SKM-1 (cell line): Measurements from ENCODE around the gene ADAT3.
"Not testable (repeated sequence)": the region's sequence is repeated elsewhere in the genome, so short reads cannot be mapped to it uniquely, and the experiment has no call there.

ENCODE experiments used
- DNase-seq: peaks from one replicate; lab custom pipeline; 2025; ENCODE audit not compliant: unreplicated experiment; lab: John Stamatoyannopoulos, UW

Gene ADAT3

DNA sequence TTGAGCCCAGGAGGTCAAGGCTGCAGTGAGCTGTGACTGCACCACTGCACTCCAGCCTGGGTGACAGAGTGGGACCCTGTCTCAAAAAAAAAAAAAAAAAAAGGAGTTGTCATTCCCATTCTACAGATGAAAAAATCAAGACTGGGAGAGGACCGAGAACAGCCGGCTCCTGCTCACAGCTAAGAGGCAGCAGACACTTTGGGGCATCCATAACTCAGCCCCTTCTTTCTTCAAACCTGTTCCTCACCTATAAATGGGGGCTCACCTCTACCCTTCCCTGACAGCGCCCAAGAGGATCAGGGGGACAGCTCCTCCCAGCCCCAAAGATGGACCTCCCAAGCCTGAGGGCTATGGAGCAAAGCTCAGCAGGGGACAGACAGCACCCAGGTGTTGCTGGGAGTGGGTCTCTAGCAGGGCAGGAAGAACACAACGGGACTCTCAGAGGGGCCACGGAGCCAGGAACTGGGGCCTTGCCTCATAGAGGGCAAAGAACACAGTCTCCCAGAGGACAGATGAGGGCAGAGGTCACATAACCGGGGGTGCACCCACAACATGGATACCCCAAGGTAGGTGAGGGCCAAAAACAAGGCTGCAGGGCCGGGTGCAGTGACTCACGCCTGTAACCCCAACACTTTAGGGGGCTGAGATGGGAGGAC lies 38.4 kb upstream of the ADAT3 start:
- DNase-seq, result no peak

DNA sequence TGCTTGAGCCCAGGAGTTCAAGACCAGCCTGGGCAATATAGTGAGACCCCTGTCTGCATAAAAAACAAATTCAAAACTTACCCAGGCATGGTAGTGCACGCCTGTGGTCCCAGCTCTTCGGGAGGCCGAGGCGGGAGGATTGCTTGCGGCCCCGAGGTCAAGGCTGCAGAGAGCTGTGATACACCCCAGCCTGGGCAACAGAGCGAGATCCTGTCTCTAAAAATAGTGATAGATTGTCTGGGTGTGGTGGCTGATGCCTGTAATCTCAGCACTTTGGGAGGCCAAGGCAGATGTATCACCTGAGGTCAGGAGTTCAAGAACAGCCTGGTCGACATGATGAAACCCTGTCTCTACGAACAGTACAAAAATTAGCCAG lies 37.9 kb upstream of the ADAT3 start:
- DNase-seq, result no peak

DNA sequence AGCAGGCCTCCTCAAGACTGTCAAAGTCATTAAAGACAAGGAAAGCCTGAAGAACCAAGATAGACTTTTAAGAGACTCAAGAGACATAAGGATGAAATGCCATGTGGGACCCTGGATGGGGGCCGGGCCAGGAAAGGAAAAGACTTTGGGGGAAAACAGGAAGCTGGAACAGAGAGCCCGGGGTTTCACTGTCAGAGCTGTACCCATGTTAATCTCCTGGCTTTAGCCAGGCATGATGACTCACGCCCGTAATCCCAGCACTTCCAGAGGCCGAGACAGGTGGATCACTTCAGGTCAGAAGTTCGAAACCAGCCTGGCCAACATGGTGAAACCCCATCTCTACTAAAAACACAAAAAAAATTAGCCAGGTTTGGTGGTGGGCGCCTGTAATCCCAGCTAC lies 36.2 kb upstream of the ADAT3 start:
- no peak for DNase-seq

DNA sequence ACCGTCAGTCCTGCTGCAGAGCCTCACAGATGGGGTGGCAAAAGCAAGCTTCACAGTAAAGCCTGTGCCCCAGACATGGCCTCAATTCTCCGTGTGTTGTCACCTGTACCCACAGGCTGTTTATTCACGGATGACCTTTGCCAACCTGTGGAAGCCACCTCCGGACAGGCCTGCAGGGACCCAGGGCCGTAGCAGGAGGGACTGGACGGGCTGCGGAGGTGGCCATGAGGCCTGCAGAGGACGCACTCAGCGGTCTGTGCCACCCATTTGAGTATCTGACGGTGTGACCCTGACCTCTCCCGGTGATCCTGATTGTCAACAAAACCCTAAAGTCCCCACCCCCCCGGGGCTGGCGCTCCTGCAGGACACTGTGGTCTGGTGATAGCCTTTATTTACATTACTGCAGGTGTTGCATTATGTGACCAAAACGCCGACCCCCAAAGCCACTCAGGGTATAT lies 34.0 kb upstream of the ADAT3 start:
- DNase-seq, result no peak

DNA sequence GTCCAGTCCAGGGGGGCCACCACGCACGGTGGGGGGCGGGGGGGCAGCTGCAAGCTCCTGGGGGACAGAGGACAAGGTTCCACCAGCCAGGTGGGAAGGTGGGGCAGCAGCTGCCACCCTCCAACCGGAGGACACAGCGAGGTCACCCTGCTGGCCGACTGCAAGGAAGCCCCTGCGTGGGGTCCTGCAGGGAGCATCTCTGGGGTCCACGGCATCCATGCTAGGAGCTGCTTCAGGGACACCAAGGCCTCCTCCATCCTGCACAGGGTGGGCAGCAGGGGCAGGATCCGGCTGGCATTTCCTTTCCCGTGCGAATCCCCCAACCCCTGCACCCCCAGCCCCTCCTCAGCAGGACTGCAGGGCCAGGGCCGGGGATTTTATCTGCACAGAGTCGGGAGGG lies 33.6 kb upstream of the ADAT3 start:
- no peak for DNase-seq

DNA sequence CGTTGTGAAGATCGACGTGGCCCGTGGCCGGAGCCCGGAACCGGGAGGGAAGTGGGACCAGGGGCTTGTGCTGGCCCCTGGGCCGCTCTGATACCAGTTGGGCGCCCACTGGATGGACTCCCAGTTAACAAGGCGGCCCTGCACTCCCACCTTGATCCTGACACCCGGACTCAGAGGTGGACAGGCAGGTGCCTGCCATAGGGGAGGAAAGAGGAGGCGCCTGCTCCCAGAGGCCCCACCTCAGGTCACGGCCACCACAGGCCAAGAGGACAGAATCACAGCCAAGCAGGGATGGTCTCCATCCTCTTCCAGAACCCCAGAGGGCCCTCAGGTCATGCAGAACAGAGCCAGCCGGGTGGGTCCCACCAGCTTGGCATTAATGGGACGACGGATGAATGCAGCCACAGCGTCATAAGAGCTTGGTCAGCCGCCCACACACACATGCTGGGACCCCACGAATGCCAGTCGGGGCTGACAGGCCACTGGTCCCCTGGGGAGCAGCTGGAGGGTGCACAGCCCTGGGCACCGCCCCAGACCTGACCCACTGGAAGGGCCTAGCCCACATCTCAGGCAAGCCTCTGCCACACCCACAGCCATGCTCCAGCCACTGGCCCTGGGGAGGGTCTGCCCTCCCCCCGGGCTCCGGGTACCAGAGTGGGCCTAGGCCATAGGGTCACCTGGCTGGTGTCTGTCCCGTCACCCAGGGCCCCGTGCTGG lies 32.2 kb upstream of the ADAT3 start:
- DNase-seq, result no peak

DNA sequence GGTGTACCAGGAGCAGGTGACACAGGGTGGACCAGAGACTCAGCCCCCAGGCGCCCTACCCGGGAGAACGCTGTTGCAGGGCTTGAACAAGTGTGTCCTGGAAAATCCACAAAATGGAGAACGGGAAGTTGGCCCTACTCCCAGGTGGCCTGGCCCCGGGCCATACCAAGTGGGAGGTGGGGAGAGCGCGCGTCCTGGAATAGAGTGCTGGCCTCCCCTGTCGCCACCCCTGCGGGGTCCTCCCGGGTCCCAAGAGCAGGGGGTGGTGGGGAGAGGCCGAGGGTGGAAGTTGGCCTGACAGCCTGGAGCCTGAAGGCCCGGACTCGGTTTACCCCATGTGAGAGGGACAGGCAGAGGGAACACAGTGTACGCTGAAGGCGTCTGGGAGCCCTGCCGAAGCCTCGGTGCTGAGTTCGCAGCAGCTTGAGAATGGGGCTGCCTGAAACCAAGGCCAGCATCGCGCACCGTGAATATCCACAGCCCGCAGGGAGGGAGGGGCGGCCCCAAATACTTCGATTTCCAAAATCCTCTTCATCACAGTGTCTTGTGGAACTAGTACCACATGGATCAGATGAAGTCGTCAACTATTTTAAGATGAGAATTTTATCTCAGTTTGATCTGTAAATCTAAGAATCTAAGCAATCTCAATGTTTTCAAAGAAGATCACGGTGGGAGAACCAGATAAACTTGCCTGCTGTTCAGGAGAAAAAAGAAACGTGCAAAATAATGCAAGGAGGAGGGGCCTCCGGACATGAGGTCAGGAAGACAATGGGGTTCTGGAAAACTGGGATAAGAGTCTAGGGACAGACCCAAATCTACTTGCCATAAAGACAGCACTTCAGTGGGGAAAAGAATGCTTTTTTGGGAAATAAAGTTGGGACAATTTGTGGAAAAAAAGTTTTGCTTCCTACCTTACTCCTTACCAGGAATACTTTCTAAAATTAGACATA lies 31.4 kb upstream of the ADAT3 start:
- DNase-seq, result no peak

DNA sequence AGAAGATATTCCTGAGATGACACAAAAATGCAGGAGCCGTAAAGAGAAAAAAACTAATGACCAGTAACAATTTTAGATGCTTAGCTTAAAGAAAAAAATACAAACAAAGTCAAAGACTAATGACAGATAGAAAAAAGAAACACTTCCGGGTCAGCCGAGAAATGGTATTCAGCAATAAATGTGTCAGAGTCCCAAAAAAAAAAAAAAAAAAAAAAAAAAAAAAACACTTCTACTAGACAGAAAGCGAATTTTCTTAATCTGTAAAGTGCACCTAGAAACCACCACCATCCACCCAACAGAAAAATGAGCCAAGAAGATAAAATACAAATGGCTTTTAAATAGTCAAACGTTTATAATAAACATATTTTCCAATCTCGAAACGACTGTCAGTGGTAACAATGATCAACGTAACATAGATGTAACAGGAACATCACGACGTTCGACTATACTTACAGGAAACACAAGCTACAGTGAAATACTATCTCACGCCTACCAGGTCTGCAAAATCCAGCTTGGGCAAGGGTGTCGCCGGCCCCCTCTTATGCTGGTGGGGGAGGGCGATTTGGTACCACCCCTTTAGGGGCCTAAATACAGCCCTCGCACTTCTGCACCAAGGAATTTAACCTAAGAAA lies 30.5 kb upstream of the ADAT3 start:
- DNase-seq, result no peak

DNA sequence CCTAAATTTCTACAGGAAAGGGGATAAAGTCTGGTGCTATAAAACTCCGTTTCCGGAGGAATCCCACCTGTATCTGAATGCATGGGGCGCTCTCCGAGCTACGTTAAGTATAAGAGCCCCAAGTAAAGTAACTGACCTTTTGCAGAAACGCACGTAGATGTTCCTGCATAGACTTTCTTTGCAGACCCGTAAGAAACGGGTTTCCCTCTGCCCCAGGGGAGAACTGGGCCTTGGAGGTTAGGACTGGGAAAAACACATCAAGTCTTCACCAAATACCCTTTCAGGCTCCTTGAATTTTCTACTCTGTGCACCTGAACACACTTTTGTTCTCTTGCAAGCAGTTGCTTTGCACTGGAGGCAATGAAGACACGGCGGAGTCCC lies 29.9 kb upstream of the ADAT3 start:
- DNase-seq, result not testable (repeated sequence)

DNA sequence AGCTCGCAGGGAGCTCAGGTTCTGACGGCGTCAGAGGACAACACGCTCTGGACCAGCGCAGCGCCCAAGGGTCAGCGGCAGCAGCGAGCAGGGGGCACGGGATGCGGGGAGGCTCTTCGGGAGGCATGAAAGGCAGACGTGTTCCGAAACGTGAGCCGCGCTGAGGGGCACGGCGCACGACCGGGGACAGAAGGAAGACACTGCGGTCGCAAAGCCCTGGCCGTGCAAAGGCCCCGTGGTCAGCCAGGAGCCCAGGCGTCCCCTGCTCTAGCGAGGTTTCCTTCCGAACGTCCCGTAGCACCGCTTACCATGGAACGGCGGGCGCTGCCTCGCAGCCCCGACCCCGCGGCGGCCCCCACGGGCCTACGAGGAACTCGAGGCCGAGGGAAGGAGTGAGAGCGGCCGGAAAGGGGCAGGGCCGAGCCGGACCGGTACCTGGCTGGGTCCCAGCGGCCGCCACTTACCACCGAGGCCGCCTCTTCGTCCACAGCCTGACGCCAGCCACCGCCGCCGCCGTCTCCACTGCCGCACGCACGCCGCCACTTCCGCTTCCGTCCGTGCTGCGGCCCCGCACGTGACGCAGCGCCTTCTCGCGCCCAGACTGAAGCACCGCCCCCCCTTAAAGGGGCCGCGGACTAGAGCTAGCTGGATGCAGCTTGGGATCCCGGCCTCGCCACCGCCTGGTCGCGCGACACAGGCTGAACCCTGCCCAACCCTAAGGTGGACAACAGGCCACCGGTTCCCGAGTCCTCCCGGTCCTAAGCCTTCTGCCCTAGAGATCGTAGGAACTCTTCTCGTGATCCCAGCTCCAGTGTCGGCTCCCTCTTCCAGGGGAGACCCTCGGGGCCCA lies 29.3 kb upstream of the ADAT3 start:
- DNase-seq, result peak; percentile 88

DNA sequence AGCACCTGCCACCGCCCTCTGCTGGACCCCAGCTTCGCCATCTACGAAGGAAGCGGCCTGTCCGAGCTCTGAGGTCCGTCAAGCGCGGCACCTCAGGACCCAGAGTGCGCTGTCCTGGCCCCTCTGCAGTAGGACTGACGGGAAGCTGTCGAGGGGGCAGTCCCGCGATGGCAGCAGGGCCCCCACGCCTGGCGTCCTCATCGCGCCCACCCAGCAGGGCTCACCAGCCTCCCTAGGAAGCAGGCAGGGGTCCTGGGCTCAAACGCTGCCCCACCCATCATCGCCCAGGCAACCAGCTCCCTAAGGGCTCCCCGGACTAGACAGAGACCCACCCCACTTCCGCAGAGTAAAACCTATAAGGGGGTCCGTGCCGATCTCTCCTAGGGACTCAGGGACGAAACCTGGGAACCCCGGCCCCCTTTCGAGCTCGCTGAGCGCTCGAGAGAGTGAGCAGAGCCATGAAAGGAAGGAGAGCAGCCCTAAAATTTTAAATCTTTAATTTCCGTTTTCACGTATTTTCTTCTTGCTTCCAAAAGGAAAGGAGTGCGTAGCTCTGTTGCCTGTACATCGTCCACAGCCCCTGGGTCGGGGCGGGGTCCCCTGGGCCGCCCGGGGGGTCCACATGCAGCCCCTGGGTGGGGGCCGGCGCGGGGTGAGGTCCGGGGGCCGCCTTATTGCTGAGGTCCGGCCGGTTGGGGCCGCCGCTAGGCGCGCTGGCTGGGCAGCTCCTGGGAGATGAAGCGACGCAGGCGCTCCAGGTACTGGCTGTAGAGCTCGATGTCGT lies 28.5 kb upstream of the ADAT3 start:
- not testable (repeated sequence) for DNase-seq

DNA sequence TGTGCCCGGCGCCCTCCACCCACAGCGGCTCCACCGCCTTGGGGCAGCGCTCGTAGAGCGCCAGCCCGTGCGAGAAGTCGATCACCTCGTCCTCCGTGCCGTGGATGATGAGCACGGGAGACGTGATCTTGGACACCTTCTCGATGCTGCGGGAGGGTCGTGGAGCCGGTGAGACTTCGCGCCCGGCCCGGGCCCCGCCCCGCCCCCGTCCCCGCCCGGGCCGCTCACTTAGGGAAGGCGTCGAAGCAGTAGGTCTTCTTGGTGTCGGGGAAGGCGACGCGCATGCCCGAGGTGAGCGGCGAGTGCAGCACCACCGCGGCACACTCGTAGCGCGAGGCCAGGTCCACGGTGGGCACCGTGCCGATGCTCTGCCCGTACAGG lies 27.9 kb upstream of the ADAT3 start:
- DNase-seq, result not testable (repeated sequence)

DNA sequence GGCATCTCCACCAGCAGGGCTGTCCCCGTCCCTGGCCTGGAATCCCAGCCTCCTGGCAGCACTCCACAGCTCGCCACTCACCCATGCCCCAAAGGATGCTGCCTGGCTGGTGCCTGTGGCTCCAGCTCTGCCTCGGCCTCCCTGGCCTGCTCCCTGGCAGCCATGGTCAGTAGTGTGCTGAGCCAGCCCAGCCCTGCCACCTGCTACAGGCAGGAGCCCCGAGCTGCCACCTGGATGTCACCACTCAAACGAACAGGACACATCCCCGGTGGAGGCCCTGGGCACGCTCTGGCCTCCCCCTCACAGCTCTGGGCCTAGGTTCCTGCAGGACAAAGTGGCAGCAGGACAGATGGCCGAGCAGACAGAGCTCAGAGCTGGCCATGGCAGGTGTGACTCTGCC lies 26.6 kb upstream of the ADAT3 start:
- DNase-seq, result not testable (repeated sequence)

DNA sequence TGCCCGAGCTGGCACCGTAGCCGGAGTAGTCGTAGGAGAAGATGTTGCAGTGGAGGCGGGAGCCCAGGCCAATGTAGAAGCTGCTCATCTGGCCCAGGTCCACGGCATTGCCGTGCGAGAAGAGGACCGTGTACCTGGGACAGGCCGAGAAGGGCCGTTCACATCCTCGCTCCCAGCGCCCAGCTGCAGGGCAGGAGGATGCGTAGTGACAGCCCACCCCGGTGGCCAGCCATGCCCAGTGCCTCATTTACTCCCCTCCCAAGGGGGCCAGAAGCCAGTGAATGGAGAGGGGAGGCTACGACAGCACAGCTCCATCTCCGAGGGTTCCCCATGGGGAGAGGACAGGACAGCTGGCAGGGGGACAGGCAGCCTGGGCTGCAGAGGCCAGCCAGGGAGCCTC lies 25.2 kb upstream of the ADAT3 start:
- DNase-seq, result not testable (repeated sequence)

DNA sequence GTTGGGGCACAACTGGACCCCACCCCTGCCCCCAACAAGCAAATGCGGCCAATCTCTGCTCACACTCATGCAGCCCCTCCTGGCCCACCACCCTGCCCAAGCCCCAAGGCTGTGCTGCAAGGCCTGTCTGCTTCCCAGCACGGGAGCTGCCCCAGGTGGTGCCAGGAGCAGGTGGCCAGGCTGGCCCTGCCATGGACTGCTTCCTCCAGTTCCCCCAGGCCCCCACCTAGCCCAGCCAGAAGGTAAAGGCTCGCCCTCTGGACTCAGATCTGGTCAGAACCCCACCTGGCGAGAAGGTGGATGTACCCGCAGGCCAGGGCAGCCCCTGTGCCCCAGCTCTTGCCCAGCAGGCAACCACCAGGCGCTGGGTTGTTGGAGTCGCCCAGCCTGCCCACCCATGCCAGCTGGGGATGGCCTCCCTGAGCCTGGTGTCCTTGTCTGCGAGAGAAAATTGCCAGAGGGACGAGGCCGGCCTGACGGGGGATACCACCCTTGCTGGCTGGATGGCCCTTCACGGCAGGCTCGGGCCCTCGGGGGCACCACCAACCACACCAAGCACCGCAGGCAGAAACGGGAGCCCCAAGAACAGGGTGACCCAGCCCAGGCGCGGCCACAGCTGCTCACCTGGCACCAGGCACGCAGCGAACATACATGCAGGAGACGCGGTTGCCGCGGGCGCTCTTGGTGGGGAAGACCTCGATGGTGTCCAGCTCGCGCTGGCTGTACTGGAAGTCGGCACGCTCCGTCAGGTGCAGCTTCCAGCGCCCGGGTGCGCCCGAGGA lies 24.4 kb upstream of the ADAT3 start:
- no peak for DNase-seq

DNA sequence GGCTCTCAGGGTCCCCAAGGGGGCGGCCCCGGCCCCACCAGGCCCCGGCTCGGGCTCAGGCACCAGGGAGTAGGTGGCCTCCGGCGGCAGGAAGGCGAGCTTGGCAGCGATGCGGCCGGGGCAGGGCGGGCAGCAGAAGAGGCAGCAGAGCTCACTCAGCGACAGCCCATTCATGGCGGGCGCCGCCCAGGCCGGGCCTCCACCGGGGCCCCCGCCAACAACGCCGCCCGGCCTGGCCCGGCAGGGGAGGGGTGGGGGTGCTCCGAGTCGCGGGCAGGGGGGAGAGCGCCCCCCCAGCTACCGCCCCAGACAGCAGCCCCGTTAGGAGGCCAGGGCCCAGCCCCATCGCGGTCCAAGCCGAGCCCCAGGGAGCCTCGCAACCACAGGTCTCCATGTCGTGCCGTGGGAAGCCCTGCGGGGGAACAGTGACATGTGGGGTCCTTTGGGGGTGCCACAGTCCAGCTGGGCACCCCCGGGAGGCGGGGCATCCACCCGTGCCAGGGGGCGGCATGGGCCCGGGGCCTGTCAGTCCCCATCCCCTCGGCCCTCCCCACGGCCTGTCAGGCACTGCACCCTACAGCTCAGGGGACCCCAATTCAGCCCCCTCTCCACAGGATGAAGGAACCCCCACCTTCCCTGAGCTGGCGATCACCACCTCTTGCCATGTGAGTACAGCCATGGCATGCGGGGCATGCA lies 23.7 kb upstream of the ADAT3 start:
- not testable (repeated sequence) for DNase-seq

DNA sequence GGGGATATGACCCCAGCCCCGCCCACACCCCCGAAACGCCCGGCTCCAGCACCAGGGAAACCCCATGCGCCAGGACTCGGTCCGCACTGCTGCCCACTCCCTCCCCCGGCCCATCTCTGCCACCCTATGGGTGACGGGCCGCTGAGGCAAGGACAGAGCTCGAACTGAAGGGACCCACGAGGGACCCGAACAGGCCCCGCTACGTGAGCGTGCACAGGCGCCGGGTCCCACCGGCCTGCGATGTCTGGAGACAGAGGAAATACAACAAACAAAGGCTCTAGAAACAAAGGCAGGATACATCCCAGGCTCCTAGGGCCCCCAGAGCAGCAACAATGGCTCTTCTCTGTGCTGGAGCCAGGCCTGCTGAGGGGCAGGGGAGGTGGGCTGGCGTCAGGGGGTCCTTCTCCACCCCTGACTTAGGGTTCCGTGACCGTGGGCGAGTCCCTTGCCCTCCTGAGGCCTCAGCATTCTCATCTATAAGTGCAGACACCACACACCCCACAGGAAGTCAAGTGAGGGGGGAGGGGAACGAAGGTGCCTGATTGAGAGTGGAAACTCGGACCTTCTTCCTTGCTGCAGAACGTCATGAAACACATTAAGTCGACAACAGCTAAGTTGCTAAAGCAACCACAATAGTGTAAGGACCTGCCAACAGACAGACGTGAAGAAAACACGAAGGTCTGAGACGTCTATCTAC lies 23.0 kb upstream of the ADAT3 start:
- no peak for DNase-seq
